Activated CD8-positive, alpha-beta T cell treated with anti-CD3 and anti-CD28 coated beads for 36 hours (primary cell): ENCODE measurements around the gene ZNF532. TPM values are rescaled to one million over a fixed set of nuclear protein-coding genes. Genes with fewer than 3 reads are reported as not detected.

Source experiments
- total RNA-seq, 2 experiments: library from RNA; stranded (reverse); gene quantifications; one replicate each; pipeline ENCODE4 v1.2.3, GENCODE V29; 2021

Gene ZNF532
- total RNA-seq, 2 experiments from 2014 or later, result 1.3 to 1.8 TPM

Other genes starting within 250 kb of the ZNF532 start
- under 1 TPM; 0.34 to 0.59 TPM for gene ALPK2, start 235.8 kb upstream of the ZNF532 start, total RNA-seq
- gene MALT1, start 193.4 kb upstream of the ZNF532 start, total RNA-seq, result 10 to 100 TPM; 57.8 to 67.5 TPM